ENCODE results near the gene MACROD2.

The MACROD2 gene

DNA sequence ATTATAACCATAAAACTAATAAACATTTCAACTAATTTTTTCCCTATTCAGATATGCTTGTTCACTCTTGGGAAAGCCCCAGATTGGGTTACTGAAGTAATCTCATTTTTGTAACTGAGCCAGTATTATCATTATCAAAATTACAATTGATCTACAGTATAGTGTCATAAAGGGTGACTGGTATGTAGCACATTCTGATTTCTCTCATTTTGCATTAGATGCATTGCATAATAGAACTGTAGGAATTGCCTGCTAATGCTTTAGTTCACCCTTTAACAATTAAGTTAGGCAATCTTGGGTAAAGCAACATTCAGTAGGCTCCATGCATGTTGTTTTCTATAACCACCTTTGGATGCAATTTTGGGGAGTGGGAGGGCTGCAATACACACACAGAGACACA is 492.9 kb downstream of the MACROD2 start:
- no peak for DNase-seq

DNA sequence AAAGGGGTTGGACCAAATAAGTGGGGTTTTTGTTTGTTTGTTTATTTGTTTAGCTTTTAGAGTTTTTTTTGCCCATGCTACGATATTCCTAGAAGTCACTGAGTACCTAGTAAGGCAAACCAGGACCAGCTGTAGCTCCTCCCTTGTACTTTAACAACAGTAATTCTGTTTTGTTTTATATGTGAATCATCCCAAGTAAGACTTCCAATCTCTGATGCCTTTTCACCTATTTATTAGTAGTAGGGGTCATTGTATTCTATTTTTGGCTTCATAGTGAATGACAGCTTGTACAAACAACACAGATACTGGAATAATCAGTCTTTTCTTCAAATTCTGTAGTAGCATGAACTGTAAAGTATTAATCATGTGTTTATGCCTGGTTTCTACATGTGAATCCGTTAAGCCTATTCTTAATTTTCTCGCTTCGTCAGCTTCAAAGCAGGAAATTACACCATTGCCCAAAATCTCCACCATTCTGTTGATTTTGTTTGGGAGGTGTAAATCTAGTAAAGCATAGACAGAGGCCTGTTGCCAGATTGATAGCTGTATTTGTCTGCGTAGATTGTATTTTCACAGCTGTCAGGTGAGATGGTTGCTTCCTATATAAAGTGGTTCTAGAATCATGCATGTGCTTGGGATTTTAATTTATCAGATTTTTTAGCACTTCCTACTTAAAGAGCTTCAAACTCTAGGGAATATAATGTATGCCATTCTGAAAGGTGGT is 493.6 kb downstream of the MACROD2 start:
- peak; percentile 68 to 87 for DNase-seq

- peak in 1 of 2 experiments; percentile 87 for DNase-seq
Observed at GRCh38 chr20:14489544-14489943, 494.2 kb downstream of the MACROD2 start.

DNA sequence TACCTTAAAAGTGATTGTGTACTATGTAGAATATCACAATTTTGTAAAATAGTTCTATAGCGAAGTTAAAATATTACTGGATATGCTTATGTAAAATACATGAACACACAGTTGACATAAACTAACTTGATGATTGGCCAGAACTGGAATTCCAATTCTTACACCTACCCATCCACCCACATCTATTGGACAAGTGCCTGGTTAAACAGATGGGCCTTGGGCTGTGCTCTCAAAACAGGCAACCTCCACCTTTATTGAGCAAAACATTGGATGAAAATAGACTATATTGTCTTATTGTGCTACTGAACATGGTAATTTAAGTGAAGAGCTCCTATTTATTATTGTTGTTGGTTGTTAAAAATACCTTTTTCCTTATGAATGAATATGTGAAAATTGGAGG is 496.1 kb downstream of the MACROD2 start:
- peak in 1 of 2 experiments; percentile 4 for DNase-seq

- no peak for DNase-seq
Observed at GRCh38 chr20:14493408-14493807, 498.1 kb downstream of the MACROD2 start.

DNA sequence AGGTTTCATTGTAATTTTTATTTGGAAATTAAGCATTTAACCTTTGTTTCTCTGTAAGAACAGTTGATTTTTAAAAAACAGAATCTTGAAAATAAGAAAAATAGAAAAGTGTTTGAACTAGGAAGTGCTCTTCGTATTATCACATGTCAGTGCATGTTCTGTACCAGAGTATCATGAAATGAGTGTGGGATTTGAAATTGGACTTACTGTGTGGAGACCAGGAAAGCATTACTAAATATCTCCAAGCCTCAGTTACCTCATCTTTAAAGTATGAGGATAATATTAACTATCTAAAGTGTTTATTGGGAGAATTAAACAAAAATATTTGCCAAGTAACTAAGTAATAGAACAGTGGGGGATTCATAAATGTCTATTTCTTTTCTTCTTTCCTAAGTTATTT is 499.0 kb downstream of the MACROD2 start:
- no peak for DNase-seq

DNA sequence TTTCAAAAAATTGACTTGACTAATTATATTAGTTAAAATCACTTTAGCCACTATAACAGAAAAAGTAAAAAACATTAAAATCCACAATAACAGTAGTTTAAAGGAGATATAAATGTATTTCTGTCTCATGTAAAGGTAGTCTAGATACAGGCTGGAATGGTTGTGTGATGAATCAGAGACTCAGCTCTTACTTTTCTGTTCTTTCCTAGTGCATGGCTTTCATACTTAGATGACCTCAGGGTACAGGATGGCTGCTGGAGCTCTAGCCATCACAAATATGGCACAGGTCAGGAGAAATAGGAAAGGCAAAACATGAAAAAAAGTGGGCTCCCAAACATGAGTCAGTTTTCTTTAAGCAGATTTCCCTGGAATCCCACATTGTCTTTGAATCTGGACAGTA is 499.8 kb downstream of the MACROD2 start:
- no peak for DNase-seq

DNA sequence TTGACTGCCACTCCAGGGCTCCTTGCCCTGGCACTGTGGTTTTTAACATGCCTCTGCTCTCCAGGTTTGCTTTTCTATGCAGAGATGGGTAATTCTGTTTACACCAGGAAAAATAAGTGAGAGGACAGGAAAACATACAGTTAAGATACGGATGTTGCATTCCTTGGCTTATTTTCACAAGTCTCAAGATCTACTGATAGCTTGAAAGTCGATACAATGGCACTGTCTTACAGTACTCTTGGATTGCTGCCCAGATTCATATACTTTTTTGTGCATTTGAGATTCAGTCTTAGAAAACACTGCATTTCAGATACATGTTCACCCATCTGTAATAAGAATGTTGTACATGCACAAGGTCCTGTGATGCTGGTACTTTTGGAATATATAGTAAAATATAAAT is 501.7 kb downstream of the MACROD2 start:
- DNase-seq = no peak

GRCh38 chr20:14498772-14499171 is 503.5 kb downstream of the MACROD2 start:
- DNase-seq = peak; percentile 2 to 35

DNA sequence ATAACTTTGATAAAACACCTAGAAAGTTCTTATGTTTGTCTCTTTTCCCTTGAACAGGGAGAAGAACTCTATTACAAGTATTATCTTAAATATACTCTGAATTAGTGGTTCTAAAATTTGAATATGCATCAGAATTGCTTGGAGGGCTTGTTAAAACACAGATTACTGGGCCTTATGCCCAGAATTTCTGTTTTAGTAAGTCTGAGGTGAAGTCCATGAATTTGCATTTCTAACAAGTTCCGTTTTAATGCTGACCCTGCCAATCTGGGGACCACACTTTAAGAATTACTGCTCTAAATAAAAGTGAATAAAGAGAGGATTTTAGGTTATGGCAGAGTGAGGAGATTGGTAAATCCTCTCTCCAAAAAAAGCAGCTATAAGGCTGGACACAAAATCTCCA is 510.2 kb downstream of the MACROD2 start:
- DNase-seq = no peak

- DNase-seq = no peak
Observed at GRCh38 chr20:14507711-14508110, 512.4 kb downstream of the MACROD2 start.

DNA sequence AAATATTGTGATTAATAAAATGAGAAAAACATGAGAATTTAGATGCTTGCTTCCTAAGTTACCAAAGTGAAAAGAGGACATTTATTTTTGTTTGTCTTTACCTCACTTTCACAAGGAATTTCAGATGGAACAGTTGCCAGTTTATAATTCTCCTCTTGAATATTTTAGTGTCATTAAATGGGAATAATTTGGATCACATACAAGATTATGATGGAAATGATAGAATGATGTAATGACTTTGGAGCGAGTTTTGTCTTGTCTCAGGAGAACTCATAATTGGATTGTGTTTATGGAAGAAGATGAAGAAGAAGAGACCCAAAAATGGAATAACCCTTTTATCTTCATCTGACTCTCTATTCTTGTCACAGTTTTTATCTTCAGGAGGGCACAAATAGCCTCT is 515.0 kb downstream of the MACROD2 start:
- no peak for DNase-seq

DNA sequence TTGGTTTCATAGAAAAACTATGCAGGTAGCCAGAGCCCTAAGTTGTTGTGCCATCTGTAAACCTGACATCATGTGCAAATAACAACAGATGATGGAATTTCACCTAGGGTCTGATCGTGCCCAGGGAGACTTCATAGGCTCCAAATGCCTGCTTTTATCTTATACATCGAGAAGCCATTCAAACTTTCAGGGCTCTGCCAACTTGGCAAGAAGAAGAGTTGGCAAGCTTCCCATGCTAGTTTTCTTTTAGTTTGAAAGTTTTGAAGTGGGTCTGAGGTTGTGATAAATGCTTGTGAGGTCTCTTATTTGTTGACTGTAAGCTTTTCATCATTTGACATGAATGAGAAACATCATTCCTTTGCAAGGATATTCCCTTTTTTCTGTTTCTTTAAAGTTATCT is 517.5 kb downstream of the MACROD2 start:
- no peak for DNase-seq

- DNase-seq = no peak
Observed at GRCh38 chr20:14518648-14519047, 523.3 kb downstream of the MACROD2 start.

- DNase-seq = no peak
Observed at GRCh38 chr20:14521016-14521415, 525.7 kb downstream of the MACROD2 start.

GRCh38 chr20:14521436-14521835 is 526.1 kb downstream of the MACROD2 start:
- no peak for DNase-seq

DNA sequence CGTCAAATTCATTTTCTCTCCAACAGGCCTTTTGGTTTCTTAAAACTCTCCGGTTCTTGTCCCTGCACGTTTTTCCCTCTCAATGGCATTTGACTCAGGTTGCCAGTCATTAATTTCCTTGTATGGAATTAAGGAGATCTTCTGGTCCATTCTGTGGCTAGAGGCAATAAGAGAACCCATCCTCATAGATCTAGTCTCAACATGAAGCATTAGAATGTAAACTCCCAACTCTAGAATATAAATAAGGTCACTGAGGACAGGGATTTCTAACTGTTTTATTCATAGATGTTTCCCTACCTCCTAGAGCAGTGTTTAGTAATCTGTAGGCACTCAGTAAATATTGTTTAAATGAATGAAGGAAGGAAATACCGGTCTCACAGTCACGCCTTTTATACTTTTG is 527.3 kb downstream of the MACROD2 start:
- DNase-seq = no peak

GRCh38 chr20:14523090-14523489 is 527.8 kb downstream of the MACROD2 start:
- no peak for DNase-seq

- no peak for DNase-seq
Observed at GRCh38 chr20:14525426-14525825, 530.1 kb downstream of the MACROD2 start.

DNA sequence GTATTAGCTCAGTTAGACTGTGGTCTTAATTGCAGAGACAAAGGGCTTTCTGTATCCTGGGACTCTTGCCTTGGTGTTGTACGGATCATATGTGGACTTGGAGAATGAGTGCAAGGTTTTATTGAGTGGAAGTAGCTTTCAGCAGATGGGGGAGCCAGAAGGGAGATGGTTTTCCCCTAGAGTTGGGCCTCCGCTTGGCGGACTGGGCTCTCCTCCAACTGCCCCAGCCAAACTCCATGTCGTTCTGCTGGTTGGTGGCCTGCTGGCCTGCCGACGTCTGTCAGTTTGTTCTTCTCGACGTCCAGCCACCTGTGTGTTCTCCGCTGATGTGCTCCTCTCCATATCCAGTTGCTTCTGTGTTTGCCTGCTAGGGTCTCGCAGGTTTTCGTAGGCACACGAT is 531.6 kb downstream of the MACROD2 start:
- DNase-seq = no peak

GRCh38 chr20:14531786-14532185 is 536.5 kb downstream of the MACROD2 start:
- DNase-seq = no peak

- DNase-seq = no peak
Observed at GRCh38 chr20:14536738-14537137, 541.4 kb downstream of the MACROD2 start.

- DNase-seq = no peak
Observed at GRCh38 chr20:14538433-14538832, 543.1 kb downstream of the MACROD2 start.

GRCh38 chr20:14543040-14543439 is 547.7 kb downstream of the MACROD2 start:
- DNase-seq = no peak

DNA sequence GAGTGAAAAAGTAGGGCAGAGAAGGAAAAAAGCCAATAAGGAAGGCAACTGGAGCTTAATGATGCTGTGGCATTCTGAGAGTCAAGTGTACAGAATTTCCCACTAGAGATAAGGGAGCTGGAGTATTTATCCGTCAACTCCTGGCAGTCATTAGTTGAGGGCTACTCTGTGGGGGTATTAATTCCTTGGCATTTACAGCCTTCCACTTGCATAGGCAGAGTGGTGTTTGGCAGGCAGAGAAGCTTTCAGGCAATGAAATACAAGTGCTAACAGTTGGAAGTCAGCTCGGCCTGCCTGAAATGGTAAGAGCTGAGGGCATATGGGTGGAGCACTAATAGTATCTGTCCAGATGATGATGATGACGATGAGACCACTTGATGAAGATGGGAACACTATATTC is 549.4 kb downstream of the MACROD2 start:
- no peak for DNase-seq
